HG03520 (cell line): Measurements from ENCODE around the gene C3orf33.

Experiments used
- ATAC-seq: cut with Tn5 transposase; IDR thresholded peaks from one replicate; pipeline ENCODE4 v1.9.1; 2021; ENCODE audit warnings: mild to moderate bottlenecking, moderate library complexity; ENCODE audit not compliant: unreplicated experiment

Gene C3orf33

DNA sequence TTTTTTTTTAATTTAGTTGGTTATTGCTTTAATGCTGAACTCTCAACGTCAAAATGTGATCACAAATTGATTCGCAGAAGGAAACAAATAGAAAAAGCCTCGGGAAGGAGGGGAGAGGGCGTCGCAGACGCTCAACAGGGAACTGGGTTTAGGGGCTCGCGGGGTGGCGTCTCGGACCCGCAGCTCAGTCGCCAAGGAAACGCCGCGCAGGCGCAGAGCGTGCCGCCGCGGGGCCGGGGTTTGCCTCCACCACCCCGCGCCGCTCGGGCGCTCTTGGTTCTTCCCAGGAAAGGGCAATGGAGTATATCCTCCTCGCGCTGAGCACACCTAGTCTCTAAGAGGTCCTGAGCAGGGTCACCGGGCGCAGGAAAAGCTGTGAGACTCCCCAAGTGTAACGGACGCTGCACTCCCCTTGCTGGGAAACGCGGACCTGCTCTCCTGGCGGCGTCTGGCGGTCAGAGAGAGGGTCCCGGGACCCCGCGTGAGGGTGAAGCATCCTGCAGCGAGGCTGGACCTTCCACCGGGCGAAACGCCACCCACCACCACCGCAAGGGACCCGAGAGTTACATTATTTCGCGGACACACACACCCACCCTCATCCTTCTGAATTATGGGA, 62.0 kb downstream of the C3orf33 start:
- peak; percentile 21 for ATAC-seq

- no peak for ATAC-seq
These were observed 62.5 kb downstream of the C3orf33 start for GRCh38 chr3:155743606-155744005.

- ATAC-seq: no peak
These were observed 63.6 kb downstream of the C3orf33 start for GRCh38 chr3:155742349-155742965.

DNA sequence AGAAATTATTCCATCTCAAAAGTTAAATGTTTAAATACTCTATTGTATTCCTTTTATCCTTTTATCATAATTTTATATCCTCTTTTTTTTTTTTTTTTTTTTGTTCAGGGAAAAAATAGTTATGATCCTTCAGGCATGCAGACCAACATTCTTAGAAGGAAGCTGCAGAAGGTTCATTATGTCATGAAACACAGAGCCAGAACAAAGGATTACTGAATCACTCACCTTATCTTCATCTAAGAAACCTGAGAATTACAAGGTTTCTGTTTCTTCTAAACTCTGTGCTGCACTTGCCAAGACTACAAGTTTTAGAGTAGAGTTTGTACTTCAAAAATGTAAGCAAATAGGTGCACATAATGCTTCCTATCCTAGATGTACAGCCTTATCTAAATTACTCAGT, 64.5 kb downstream of the C3orf33 start:
- ATAC-seq: no peak

DNA sequence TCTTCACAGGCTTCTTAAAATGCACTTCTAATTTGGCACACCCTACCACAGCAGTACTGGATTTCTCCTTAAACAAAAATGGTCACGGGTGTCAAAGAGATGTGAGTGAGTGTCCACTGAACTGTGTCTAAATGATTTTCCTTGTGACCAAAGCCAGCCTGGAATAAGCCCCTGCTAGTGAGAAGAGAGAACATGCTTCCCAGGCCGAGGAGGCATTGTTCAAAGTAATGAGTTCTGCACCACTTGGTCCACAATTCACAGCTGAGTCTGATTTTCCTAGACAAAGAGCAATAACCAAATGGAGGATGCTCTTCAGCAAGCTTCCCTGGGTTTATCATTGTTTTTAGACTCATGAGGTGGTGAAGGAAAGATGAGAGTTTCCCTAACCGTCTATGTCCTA, 65.0 kb downstream of the C3orf33 start:
- no peak for ATAC-seq

DNA sequence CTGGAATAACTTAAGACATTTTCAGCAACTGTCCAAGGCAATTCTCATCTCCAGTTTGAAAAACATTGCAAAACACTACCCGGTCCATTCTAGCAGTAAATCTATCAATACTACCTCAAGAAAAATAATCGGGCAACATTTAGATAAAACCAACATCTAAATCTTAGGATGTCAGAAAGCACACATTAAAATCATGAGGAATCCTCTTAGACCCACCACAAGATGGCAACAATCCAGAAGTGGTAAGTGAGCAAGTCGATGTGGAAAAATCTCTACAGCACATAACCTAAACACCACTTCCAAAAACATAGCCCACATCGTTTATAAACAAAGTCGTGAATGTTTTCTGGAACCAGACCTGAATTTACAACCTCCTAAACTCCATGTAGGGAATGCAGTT, 66.9 kb downstream of the C3orf33 start:
- no peak for ATAC-seq

GRCh38 chr3:155738580-155739076, 67.5 kb downstream of the C3orf33 start:
- ATAC-seq: no peak

- peak; percentile 78 for ATAC-seq
These were observed 68.1 kb downstream of the C3orf33 start for GRCh38 chr3:155737844-155738460.

DNA sequence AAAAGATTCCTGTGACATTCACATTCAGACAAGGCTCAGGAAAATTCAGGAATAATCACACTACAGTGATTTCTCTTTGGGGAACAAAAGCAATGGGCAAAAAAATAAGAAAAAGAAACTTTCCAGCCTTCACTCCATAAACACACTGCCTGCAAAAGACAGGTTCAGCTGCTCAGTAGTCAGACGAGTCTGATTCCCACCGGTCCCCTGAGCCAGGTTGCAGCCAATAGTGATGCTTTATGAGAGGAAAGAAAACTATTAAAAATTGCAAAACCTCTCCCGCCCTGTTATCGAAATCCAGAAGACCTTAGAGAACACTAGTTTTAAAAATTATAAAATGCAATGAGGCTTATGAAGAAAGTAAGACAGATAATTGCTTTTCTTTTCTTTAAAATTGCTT, 69.7 kb downstream of the C3orf33 start:
- ATAC-seq: no peak

DNA sequence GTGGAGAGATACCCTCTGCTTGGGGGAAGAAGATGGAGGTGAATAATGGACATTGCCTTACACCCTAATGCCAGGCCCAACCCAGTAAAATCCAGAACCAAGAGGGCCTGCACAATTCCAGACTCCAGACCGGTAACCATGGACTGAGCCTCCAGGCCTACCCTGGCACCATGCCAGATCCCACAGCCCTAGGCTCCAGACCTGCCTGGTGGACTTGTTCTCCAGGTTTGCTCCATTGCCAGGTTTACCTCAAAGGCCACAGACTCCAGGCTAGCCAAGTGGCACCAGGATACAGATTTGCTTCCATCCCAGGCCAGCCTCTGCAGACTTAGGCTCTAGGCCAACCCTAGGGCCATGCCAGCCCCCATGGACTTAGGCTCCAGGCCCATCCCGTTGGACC, 75.2 kb downstream of the C3orf33 start:
- no peak for ATAC-seq

DNA sequence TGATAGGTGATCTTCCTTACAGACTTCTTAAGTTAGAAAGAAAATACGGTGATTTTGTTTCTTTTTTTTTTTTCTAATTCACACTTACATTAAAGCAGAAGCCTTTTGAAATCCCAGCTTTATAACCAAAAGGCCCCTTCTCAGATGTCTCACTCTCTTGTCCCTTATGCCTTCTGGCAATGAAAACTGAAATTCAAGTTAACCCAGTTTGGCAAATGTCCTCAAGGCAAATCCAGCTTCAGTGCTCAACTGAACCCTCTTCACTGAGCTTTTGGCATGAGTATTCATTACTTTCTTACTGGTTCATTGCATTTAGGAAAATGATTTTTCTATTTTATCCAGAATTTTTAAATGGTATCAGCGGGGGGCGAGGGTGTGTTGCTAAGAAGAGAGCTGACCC, 78.2 kb downstream of the C3orf33 start:
- ATAC-seq: no peak

- no peak for ATAC-seq
These were observed 91.8 kb downstream of the C3orf33 start for GRCh38 chr3:155714295-155714718.
